Ishikawa (cell line): ENCODE results near the gene MTHFD2.

Experiments used
- CEBPB ChIP-seq: IDR thresholded peaks from 2 replicates; pipeline ENCODE4 v1.6.1; 2012
- CREB1 ChIP-seq: IDR thresholded peaks from 2 replicates; pipeline ENCODE4 v1.6.1; 2012; ENCODE audit warnings: low read depth
- EGR1 ChIP-seq: IDR thresholded peaks from 2 replicates; pipeline ENCODE4 v1.6.1; 2012
- EP300 ChIP-seq: IDR thresholded peaks from 2 replicates; pipeline ENCODE4 v1.6.1; 2012; ENCODE audit warnings: borderline replicate concordance
- FOXM1 ChIP-seq: IDR thresholded peaks from 2 replicates; pipeline ENCODE4 v1.6.1; 2012; ENCODE audit warnings: low read depth, borderline replicate concordance
- NFIC ChIP-seq: IDR thresholded peaks from 2 replicates; pipeline ENCODE4 v1.6.1; 2012
- RAD21 ChIP-seq: IDR thresholded peaks from 2 replicates; pipeline ENCODE4 v1.6.1; 2012; ENCODE audit warnings: low read depth
- TAF1 ChIP-seq: IDR thresholded peaks from 2 replicates; pipeline ENCODE4 v1.6.1; 2012; ENCODE audit warnings: low read depth, mild to moderate bottlenecking
- TCF12 ChIP-seq: IDR thresholded peaks from 2 replicates; pipeline ENCODE4 v1.6.1; 2012; ENCODE audit warnings: low read depth
- TEAD4 ChIP-seq: IDR thresholded peaks from 2 replicates; pipeline ENCODE4 v1.6.1; 2012
- YY1 ChIP-seq: IDR thresholded peaks from 2 replicates; pipeline ENCODE4 v1.6.1; 2012; ENCODE audit warnings: low read depth
- ZBTB7A ChIP-seq: IDR thresholded peaks from 2 replicates; pipeline ENCODE4 v1.6.1; 2012; ENCODE audit warnings: low read depth
- TF ChIP-seq, protein P1 (sequence below): IDR thresholded peaks from 2 replicates; pipeline ENCODE4 v1.6.1; 2012; ENCODE audit warnings: low read depth, mild to moderate bottlenecking
- TF ChIP-seq, protein P2 (sequence below): IDR thresholded peaks from 2 replicates; pipeline ENCODE4 v1.6.1; 2012
- TF ChIP-seq, protein P3 (sequence below): IDR thresholded peaks from 2 replicates; pipeline ENCODE4 v1.6.1; 2012

Gene MTHFD2

DNA sequence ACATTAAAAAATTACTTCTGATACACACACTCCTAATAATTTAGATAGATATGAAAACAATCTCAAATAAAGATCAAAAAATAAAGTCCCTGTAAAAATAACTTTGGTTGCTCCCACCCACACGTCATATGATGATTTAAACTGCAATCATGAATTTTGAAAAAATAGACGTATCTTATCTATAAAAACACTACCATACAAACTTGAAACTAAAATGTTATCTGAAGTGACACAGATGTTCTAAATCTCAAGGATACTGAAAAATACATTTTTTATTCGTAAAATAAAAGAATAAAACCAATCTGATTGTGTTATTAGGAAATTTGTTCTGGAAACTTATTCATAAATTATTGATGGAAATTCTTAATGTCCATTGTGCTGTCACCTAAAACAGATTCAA is 42.6 kb upstream of the MTHFD2 start:
- TF ChIP-seq TCF12, result no peak
- TF ChIP-seq YY1, result no peak

DNA sequence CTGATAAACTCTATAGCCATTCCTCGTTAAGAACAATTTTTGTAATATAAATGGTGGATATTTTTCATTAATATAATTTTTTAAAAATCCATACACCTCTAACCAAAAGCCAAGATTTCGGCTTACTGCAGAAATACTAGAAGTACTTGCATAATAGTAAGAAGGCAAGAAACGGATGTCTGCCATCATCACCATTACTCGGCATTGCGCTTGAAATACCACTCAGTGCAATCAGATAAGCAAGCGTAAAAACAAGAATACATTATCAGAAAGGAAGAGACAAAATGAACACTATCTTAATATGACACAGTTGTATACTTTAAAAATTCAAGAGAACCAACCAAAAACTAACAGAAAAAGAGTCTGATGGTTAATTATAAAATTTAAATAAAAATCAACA is 35.5 kb upstream of the MTHFD2 start:
- TF ChIP-seq NFIC, result no peak
- no peak for TF ChIP-seq ZBTB7A
- TF ChIP-seq EGR1, result no peak
- TF ChIP-seq FOXM1, result no peak
- TF ChIP-seq, protein P1, sequence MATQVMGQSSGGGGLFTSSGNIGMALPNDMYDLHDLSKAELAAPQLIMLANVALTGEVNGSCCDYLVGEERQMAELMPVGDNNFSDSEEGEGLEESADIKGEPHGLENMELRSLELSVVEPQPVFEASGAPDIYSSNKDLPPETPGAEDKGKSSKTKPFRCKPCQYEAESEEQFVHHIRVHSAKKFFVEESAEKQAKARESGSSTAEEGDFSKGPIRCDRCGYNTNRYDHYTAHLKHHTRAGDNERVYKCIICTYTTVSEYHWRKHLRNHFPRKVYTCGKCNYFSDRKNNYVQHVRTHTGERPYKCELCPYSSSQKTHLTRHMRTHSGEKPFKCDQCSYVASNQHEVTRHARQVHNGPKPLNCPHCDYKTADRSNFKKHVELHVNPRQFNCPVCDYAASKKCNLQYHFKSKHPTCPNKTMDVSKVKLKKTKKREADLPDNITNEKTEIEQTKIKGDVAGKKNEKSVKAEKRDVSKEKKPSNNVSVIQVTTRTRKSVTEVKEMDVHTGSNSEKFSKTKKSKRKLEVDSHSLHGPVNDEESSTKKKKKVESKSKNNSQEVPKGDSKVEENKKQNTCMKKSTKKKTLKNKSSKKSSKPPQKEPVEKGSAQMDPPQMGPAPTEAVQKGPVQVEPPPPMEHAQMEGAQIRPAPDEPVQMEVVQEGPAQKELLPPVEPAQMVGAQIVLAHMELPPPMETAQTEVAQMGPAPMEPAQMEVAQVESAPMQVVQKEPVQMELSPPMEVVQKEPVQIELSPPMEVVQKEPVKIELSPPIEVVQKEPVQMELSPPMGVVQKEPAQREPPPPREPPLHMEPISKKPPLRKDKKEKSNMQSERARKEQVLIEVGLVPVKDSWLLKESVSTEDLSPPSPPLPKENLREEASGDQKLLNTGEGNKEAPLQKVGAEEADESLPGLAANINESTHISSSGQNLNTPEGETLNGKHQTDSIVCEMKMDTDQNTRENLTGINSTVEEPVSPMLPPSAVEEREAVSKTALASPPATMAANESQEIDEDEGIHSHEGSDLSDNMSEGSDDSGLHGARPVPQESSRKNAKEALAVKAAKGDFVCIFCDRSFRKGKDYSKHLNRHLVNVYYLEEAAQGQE, result no peak
- TF ChIP-seq TCF12, result no peak
- no peak for TF ChIP-seq TAF1
- no peak for TF ChIP-seq TEAD4
- TF ChIP-seq, protein P2, sequence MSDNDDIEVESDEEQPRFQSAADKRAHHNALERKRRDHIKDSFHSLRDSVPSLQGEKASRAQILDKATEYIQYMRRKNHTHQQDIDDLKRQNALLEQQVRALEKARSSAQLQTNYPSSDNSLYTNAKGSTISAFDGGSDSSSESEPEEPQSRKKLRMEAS, result no peak
- TF ChIP-seq, protein P3, sequence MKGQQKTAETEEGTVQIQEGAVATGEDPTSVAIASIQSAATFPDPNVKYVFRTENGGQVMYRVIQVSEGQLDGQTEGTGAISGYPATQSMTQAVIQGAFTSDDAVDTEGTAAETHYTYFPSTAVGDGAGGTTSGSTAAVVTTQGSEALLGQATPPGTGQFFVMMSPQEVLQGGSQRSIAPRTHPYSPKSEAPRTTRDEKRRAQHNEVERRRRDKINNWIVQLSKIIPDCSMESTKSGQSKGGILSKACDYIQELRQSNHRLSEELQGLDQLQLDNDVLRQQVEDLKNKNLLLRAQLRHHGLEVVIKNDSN, result no peak
- TF ChIP-seq RAD21, result no peak
- TF ChIP-seq YY1, result no peak
- no peak for TF ChIP-seq CREB1
- no peak for TF ChIP-seq CEBPB
- TF ChIP-seq EP300, result no peak

DNA sequence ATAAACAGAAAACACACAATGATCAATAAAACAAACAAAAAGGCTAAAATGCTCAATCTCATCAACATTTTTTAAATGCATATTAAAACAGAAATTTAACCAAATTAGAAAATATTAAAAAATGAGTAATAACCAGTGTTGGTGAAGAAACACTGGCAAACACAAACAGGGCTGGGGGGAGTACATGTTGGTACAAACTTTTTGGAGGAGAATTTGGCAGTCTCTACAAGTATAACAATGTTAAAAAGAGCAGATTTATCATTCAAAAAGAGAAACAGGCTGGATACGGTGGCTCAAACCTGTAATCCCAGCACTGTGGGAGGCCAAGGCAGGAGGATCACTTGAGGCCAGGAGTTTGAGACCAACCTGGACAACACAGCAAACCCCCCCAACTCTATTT is 33.7 kb upstream of the MTHFD2 start:
- TF ChIP-seq, protein P2, result no peak
- TF ChIP-seq CREB1 (no peak), NFIC (no peak), TCF12 (no peak), FOXM1 (no peak), RAD21 (no peak), TAF1 (no peak), EGR1 (no peak), CEBPB (no peak), TEAD4 (no peak), EP300 (no peak), YY1 (no peak), ZBTB7A (no peak)
- TF ChIP-seq, protein P3, result no peak
- TF ChIP-seq, protein P1, result no peak

DNA sequence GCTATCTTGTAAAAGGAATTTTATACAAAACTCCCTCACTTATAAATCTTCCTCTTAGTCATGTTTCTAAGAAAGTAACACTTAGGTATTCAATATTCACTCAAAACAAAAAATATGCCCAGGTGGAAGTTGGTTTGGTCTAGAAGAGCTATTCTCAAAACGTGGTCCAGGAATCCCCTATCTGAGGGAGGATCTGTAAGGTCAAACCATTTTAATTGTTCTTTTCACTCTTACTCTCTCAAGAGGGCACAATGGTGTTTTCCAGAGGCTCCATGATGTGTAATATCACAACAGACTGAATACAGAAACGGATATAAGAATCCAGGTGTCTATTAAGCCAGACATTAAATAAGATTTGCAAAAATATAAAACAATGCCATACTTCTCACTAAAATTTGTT is 29.7 kb upstream of the MTHFD2 start:
- TF ChIP-seq EGR1 (no peak), EP300 (no peak), FOXM1 (no peak), TAF1 (no peak), NFIC (no peak), CEBPB (no peak), YY1 (no peak), CREB1 (no peak), TEAD4 (no peak)
- TF ChIP-seq, protein P1, result no peak
- TF ChIP-seq, protein P2, result no peak

DNA sequence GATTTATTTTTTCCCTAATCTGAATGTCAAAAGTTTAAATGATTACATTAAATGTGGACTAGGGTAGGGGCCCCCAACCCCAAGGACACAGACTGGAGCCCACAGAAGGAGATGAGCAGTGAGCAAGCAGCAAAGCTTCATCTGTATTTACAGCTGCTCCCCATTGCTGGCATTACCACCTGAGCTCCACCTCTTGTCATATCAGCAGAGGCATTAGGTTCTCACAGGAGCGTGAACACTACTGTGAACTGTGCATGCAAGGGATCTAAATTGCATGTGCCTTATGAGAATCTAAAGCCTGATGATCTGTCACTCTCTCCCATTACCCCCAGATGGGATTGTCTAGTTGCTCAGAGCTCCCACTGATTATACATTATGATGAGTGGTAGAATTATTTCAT is 23.5 kb upstream of the MTHFD2 start:
- no peak for TF ChIP-seq EP300
- no peak for TF ChIP-seq RAD21
- TF ChIP-seq CREB1, result no peak
- TF ChIP-seq, protein P1, result no peak
- TF ChIP-seq NFIC, result no peak
- no peak for TF ChIP-seq ZBTB7A
